ENCODE results near the gene NTHL1.

DNA sequence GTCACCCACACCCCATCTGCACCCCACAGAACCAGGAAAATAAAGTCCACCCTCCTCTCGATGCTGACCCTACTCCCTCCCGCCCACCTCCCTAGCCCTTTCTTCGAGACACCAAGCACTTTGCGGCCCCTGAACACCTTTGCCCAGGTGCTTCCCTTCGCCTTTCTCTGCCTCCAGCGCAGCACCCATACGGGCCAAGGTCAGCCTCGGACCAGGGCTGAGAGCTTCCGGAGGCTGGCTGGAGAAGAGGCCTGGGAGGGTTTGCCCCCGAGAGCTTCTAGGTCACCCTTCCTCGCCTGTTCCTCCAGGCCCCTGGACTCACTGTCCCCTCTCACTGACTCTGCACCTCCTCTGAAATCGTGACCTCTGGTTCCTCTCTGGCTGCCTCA lies 23.6 kb downstream of the NTHL1 start:
- TF ChIP-seq, protein P1, sequence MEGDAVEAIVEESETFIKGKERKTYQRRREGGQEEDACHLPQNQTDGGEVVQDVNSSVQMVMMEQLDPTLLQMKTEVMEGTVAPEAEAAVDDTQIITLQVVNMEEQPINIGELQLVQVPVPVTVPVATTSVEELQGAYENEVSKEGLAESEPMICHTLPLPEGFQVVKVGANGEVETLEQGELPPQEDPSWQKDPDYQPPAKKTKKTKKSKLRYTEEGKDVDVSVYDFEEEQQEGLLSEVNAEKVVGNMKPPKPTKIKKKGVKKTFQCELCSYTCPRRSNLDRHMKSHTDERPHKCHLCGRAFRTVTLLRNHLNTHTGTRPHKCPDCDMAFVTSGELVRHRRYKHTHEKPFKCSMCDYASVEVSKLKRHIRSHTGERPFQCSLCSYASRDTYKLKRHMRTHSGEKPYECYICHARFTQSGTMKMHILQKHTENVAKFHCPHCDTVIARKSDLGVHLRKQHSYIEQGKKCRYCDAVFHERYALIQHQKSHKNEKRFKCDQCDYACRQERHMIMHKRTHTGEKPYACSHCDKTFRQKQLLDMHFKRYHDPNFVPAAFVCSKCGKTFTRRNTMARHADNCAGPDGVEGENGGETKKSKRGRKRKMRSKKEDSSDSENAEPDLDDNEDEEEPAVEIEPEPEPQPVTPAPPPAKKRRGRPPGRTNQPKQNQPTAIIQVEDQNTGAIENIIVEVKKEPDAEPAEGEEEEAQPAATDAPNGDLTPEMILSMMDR (IDR thresholded peaks at IDR 0.05; ENCODE audit: low read length), result no peak
- no peak for TF ChIP-seq EZH2phosphoT487 (IDR thresholded peaks at IDR 0.05; ENCODE audit: low read length)
- TF ChIP-seq EZH2 (optimal IDR thresholded peaks at IDR 0.05; ENCODE audit: low read depth, low read length), result no peak

All from MM.1S (cell line).